Measurements from ENCODE around the gene ANP32E. TPM values are rescaled to one million over a fixed set of nuclear protein-coding genes. Genes with fewer than 3 reads are reported as not detected.

ANP32E gene
- total and polyA plus RNA-seq, 2 donors (not counting 1 experiment from before 2014, with no cell fraction given), result 5.1 to 47.1 TPM

GRCh38 chr1:150185481-150185880 lies 50.4 kb downstream of the ANP32E start:
- Histone ChIP-seq H3K36me3 (replicated peaks in 1 of 2; ENCODE audit: control extremely low read depth in 1 of 2, control insufficient read depth in 1 of 2, extremely low read depth in 1 of 2, insufficient read depth in 2 of 2, low read length in 1 of 2) (no peaks in the 10 kb centered on the region), H3K9ac (ENCODE audit: low read length) (no peak overlapping the region), H3K4me1 (ENCODE audit: control insufficient read depth in 2 of 2, insufficient read depth in 2 of 2, low read length in 2 of 2) (peaks cover 4 to 16% of the 10 kb centered on the region in 2 donors), H2AFZ (ENCODE audit: insufficient read depth, low read depth, low read length, poor library complexity, severe bottlenecking) (no peak overlapping the region), H3K4me2 (replicated peaks; ENCODE audit: low read depth, low read length, poor library complexity, severe bottlenecking) (no peak overlapping the region), H3K27ac (ENCODE audit: low read length in 2 of 2) (no peak overlapping the region), H3K4me3 (ENCODE audit: control extremely low read depth in 1 of 5, extremely low read depth in 1 of 5, insufficient read depth in 1 of 5, low read depth in 2 of 5, low read length in 4 of 5) (no peak overlapping the region), H3K79me2 (ENCODE audit: control insufficient read depth, insufficient read depth, low read length) (no peaks in the 10 kb centered on the region), H3K9me3 (ENCODE audit: control extremely low read depth in 1 of 3, control insufficient read depth in 2 of 3, insufficient read depth in 1 of 3, low read length in 2 of 3) (no peaks in the 10 kb centered on the region), H3K27me3 (replicated peaks in 1 of 4; ENCODE audit: control extremely low read depth in 1 of 4, control insufficient read depth in 3 of 4, insufficient read depth in 4 of 4, low read length in 3 of 4) (no peaks in the 10 kb centered on the region), H4K20me1 (ENCODE audit: control insufficient read depth, insufficient read depth, low read length, poor library complexity, severe bottlenecking) (no peaks in the 10 kb centered on the region)
- no peaks in the 10 kb centered on the region for H3K9me3 Mint-ChIP-seq (ENCODE audit: insufficient read depth)
- DNase-seq, result no peak
- no peak for TF ChIP-seq EZH2 (IDR thresholded peaks at IDR 0.05; ENCODE audit: borderline replicate concordance, insufficient read depth, low read depth, low read length, poor library complexity, severe bottlenecking)
- TF ChIP-seq CTCF (IDR thresholded peaks at IDR 0.05), result no peak
- no peak overlapping the region for H3K27ac Mint-ChIP-seq
- no peak for ATAC-seq (ENCODE audit: low read depth)
- peaks cover 16% of the 10 kb centered on the region for H3K4me1 Mint-ChIP-seq
- intact Hi-C loops (cut with micrococcal nuclease), result no loop called here
- ChIA-PET CTCF (interaction anchor here (1.0 to 9.6 kb wide), 7 partner anchors 16 to 225 kb away, joined by 3 to 263 read pairs (median 52); partner anchors contain the start of gene VPS45), POLR2A (no interaction called here)
- 97% methylated on average over 4 of the region's 7 CpGs for WGBS (ENCODE audit: insufficient coverage)
- H3K27me3 Mint-ChIP-seq, result no peaks in the 10 kb centered on the region
- H3K4me3 Mint-ChIP-seq, result no peak overlapping the region

DNA sequence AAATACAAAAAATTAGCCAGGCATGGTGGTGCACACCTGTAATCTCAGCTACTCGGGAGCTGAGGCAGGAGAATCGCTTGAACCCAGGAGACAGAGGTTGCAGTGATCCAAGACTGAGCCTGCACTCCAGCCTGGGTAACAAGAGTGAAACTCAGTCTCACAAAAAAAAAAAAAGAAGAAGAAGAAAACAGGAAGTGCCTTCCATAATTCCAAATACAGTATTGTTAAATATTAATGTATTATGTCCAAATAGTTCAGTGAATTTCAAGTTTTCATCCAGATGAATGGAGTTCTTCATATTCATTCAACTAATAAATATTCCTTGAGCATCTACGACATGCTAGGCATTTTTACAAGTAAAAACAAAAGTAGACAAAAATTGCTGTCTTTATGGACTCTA lies 52.9 kb downstream of the ANP32E start:
- DNase-seq (no peak), ATAC-seq (ENCODE audit: low read depth) (no peak)
- Histone ChIP-seq H3K9ac (ENCODE audit: low read length) (no peak overlapping the region), H3K27me3 (replicated peaks in 1 of 4; ENCODE audit: control extremely low read depth in 1 of 4, control insufficient read depth in 3 of 4, insufficient read depth in 4 of 4, low read length in 3 of 4) (no peaks in the 10 kb centered on the region), H3K4me1 (ENCODE audit: control insufficient read depth in 2 of 2, insufficient read depth in 2 of 2, low read length in 2 of 2) (peaks cover 4 to 16% of the 10 kb centered on the region in 2 donors), H3K9me3 (ENCODE audit: control extremely low read depth in 1 of 3, control insufficient read depth in 2 of 3, insufficient read depth in 1 of 3, low read length in 2 of 3) (no peaks in the 10 kb centered on the region), H2AFZ (ENCODE audit: insufficient read depth, low read depth, low read length, poor library complexity, severe bottlenecking) (no peak overlapping the region), H4K20me1 (ENCODE audit: control insufficient read depth, insufficient read depth, low read length, poor library complexity, severe bottlenecking) (no peaks in the 10 kb centered on the region), H3K36me3 (replicated peaks in 1 of 2; ENCODE audit: control extremely low read depth in 1 of 2, control insufficient read depth in 1 of 2, extremely low read depth in 1 of 2, insufficient read depth in 2 of 2, low read length in 1 of 2) (no peaks in the 10 kb centered on the region), H3K4me2 (replicated peaks; ENCODE audit: low read depth, low read length, poor library complexity, severe bottlenecking) (no peak overlapping the region), H3K27ac (ENCODE audit: low read length in 2 of 2) (no peak overlapping the region), H3K79me2 (ENCODE audit: control insufficient read depth, insufficient read depth, low read length) (no peaks in the 10 kb centered on the region), H3K4me3 (ENCODE audit: control extremely low read depth in 1 of 5, extremely low read depth in 1 of 5, insufficient read depth in 1 of 5, low read depth in 2 of 5, low read length in 4 of 5) (no peak overlapping the region)
- TF ChIP-seq CTCF (IDR thresholded peaks at IDR 0.05) (no peak), EZH2 (IDR thresholded peaks at IDR 0.05; ENCODE audit: borderline replicate concordance, insufficient read depth, low read depth, low read length, poor library complexity, severe bottlenecking) (no peak)
- ChIA-PET CTCF (interaction anchor here (0.6 to 9.6 kb wide), 4 partner anchors 17 to 221 kb away, joined by 3 to 263 read pairs (median 6); partner anchors contain the start of gene PLEKHO1), POLR2A (no interaction called here)
- intact Hi-C loops (cut with micrococcal nuclease), result no loop called here
- H3K4me3 Mint-ChIP-seq, result no peak overlapping the region
- WGBS (ENCODE audit: insufficient coverage), result 83% methylated on average over 2 of the region's 3 CpGs
- H3K27me3 Mint-ChIP-seq, result no peaks in the 10 kb centered on the region
- no peaks in the 10 kb centered on the region for H3K9me3 Mint-ChIP-seq (ENCODE audit: insufficient read depth)
- peaks cover 16% of the 10 kb centered on the region for H3K4me1 Mint-ChIP-seq
- no peak overlapping the region for H3K27ac Mint-ChIP-seq
